OCI-LY3 (cell line): ENCODE data around the gene CNR2.

Experiments used
- H2AFZ ChIP-seq: fragments of 200-600, 300-600 bp; shearing (Covaris generic); 2 replicates; pipeline ENCODE4 v1.6.0; 2014; ENCODE audit warnings: antibody characterized with exemption, low read depth, low read length
- H3K27ac ChIP-seq: fragments of 200-600, 300-600 bp; sonication (generic); 2 replicates; pipeline ENCODE4 v1.5.1; 2014; ENCODE audit warnings: mild to moderate bottlenecking, low read length, moderate library complexity, mixed read lengths
- H3K27me3 ChIP-seq: fragments of 200-600, 300-600 bp; sonication (generic); 2 replicates; pipeline ENCODE4 v1.6.1; 2014; ENCODE audit warnings: low read depth, low read length, mixed read lengths
- H3K36me3 ChIP-seq: fragments of 200-600, 300-600 bp; sonication (generic); replicated peaks from 2 replicates; pipeline ENCODE3; 2014; ENCODE audit warnings: low read depth, low read length, mixed read lengths
- H3K4me1 ChIP-seq: fragments of 300-600, 200-600 bp; sonication (generic); 2 replicates; pipeline ENCODE4 v1.6.1; 2014; ENCODE audit warnings: low read length, mixed read lengths
- H3K4me2 ChIP-seq: fragments of 200-600, 300-600 bp; sonication (generic); 2 replicates; pipeline ENCODE4 v1.6.1; 2014; ENCODE audit warnings: low read length, mixed read lengths
- H3K4me3 ChIP-seq: fragments of 300-600, 200-600 bp; sonication (generic); 2 replicates; pipeline ENCODE4 v1.5.1; 2014; ENCODE audit warnings: antibody characterized with exemption, mild to moderate bottlenecking, low read length, moderate library complexity
- H3K79me2 ChIP-seq: fragments of 300-600, 200-600 bp; shearing (Covaris generic); 2 replicates; pipeline ENCODE4 v1.6.1; 2014; ENCODE audit warnings: mild to moderate bottlenecking, low read length, mixed read lengths
- H3K9ac ChIP-seq: fragments of 300-600, 200-600 bp; shearing (Covaris generic); 2 replicates; pipeline ENCODE4 v1.6.0; 2014; ENCODE audit warnings: mild to moderate bottlenecking, low read length, moderate library complexity
- H3K9me3 ChIP-seq: fragments of 200-600, 300-600 bp; shearing (Covaris generic); 2 replicates; pipeline ENCODE4 v1.6.1; 2014; ENCODE audit warnings: low read length, mixed read lengths; ENCODE audit not compliant: insufficient read depth
- H4K20me1 ChIP-seq: fragments of 200-600, 300-600 bp; sonication (generic); 2 replicates; pipeline ENCODE4 v1.6.1; 2016; ENCODE audit warnings: low read length, mixed read lengths; ENCODE audit not compliant: insufficient read depth
- CTCF ChIP-seq: fragments of 200-600, 300-600 bp; sonication (generic); IDR thresholded peaks from 2 replicates; pipeline ENCODE4 v1.5.1; 2014; ENCODE audit warnings: antibody characterized with exemption, low read length, low read depth
- EZH2phosphoT487 ChIP-seq: fragments of 200-600 bp; shearing (Covaris generic); IDR thresholded peaks from 2 replicates; pipeline ENCODE4 v1.6.1; 2018; ENCODE audit warnings: antibody characterized with exemption, mixed run types, low read depth

The CNR2 gene

GRCh38 chr1:23845163-23845562, 68.0 kb downstream of the CNR2 start:
- H3K9ac ChIP-seq = no peak overlapping the region
- no peak overlapping the region for H3K27ac ChIP-seq
- H2AFZ ChIP-seq = no peak overlapping the region
- no peaks in the 10 kb centered on the region for H3K9me3 ChIP-seq
- H3K4me1 ChIP-seq = no peaks in the 10 kb centered on the region
- H4K20me1 ChIP-seq = no peaks in the 10 kb centered on the region
- H3K4me2 ChIP-seq = no peak overlapping the region
- H3K36me3 ChIP-seq = peaks cover 26% of the 10 kb centered on the region
- no peak for TF ChIP-seq EZH2phosphoT487
- TF ChIP-seq CTCF = no peak
- H3K27me3 ChIP-seq = no peaks in the 10 kb centered on the region
- no peaks in the 10 kb centered on the region for H3K79me2 ChIP-seq
- H3K4me3 ChIP-seq = no peak overlapping the region

DNA sequence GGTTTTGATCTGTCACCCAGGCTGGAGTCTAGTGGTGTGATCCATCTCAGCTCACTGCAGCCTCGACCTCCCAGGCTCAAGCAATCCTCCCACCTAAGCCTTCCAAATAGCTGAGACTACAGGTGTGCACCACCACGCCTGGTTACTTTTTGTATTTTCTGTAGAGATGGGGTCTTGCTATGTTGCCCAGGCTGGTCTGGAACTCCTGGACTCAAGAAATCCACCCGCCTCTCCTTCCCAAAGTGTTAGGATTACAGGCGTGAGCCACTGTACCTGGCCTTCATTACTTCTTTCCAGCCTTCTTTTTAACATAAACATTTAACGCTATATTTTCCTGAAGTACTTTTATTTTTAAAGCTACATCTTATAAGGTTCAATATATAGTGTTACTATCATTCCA, 69.5 kb downstream of the CNR2 start:
- Histone ChIP-seq H4K20me1 (no peaks in the 10 kb centered on the region), H2AFZ (no peak overlapping the region), H3K36me3 (peaks cover 24% of the 10 kb centered on the region), H3K4me1 (no peaks in the 10 kb centered on the region), H3K4me2 (no peak overlapping the region), H3K9ac (no peak overlapping the region), H3K27ac (no peak overlapping the region), H3K9me3 (no peaks in the 10 kb centered on the region), H3K79me2 (no peaks in the 10 kb centered on the region), H3K27me3 (no peaks in the 10 kb centered on the region), H3K4me3 (no peak overlapping the region)
- TF ChIP-seq CTCF = no peak
- TF ChIP-seq EZH2phosphoT487 = no peak

DNA sequence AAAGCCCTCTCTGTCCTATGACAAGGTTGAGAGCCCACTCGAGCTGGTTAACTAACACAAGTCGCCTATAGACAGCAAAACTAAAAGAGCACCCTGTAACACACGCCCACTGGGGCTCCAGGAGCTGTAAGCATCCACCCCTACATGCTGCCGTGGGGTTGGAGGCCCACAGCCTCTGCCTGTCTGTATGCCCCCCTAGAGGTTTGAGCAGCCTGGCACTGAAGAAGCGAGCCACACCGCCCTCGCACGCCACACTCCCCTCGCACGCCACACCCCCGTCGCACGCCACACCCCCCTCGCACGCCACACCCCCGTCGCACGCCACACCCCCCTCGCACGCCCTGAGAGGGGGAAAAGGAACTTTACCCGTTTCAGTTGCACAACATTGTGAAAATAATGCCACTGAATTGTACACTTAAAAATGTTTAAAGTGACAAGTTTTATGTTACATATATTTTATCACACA, 74.7 kb downstream of the CNR2 start:
- H2AFZ ChIP-seq = peak overlapping the region; percentile 66
- H3K4me2 ChIP-seq = peak overlapping the region; percentile 89
- H3K9ac ChIP-seq = peak overlapping the region; percentile 46
- no peaks in the 10 kb centered on the region for H3K27me3 ChIP-seq
- H3K36me3 ChIP-seq = no peaks in the 10 kb centered on the region
- H3K79me2 ChIP-seq = no peaks in the 10 kb centered on the region
- H3K4me1 ChIP-seq = peaks cover 15% of the 10 kb centered on the region
- no peaks in the 10 kb centered on the region for H3K9me3 ChIP-seq
- no peak for TF ChIP-seq CTCF
- no peak for TF ChIP-seq EZH2phosphoT487
- H3K27ac ChIP-seq = no peak overlapping the region
- no peaks in the 10 kb centered on the region for H4K20me1 ChIP-seq
- H3K4me3 ChIP-seq = peak overlapping the region; percentile 71

GRCh38 chr1:23837908-23838307, 75.3 kb downstream of the CNR2 start:
- Histone ChIP-seq H3K4me3 (peak overlapping the region; percentile 71), H3K79me2 (no peaks in the 10 kb centered on the region), H3K4me2 (peak overlapping the region; percentile 89), H2AFZ (peak overlapping the region; percentile 66), H3K27ac (no peak overlapping the region), H3K27me3 (no peaks in the 10 kb centered on the region), H3K9ac (peak overlapping the region; percentile 30; the same call in 1 of the 2 replicates), H3K9me3 (no peaks in the 10 kb centered on the region), H3K36me3 (no peaks in the 10 kb centered on the region), H4K20me1 (no peaks in the 10 kb centered on the region), H3K4me1 (peaks cover 15% of the 10 kb centered on the region)
- TF ChIP-seq EZH2phosphoT487 = no peak
- no peak for TF ChIP-seq CTCF
